SIG-M5 (cell line): ENCODE results near the gene MVK.

Experiments
- DNase-seq: peaks from one replicate; lab custom pipeline; 2025; lab: John Stamatoyannopoulos, UW

MVK gene

DNA sequence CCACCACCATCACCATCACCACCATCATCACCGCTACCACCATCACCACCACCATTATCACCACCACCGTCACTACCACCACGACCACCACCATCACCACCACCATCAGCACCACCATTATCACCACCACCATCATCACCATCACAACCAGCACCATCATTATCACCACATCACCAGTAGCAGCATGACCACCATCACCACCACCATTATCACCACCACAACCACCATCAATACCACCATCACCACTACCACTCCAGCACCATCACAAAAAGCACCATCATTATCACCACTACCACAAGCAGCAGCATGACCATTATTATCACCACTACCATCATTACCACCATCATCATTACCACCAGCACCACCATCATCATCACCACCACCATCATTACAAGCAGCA lies 62.1 kb downstream of the MVK start:
- no peak for DNase-seq

DNA sequence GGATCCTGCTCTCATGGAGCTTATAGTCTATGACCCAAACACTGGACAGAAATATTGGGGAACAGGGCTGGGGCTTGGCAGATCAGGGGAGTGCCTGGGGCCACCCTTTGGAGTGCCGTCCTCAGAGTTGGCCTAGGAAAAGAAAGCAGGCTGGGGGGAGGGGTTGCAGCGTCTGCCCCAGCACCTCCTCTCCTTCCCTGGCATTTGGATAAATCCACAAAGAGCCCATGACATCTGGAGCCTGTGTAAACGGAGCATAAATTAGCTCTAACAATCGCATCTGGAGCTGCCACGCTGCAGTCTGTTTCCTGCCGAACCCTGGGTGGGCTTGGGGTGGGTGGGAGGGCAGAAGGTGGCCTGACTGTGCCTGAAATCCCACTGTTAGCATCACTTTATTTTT lies 63.8 kb downstream of the MVK start:
- DNase-seq = no peak

DNA sequence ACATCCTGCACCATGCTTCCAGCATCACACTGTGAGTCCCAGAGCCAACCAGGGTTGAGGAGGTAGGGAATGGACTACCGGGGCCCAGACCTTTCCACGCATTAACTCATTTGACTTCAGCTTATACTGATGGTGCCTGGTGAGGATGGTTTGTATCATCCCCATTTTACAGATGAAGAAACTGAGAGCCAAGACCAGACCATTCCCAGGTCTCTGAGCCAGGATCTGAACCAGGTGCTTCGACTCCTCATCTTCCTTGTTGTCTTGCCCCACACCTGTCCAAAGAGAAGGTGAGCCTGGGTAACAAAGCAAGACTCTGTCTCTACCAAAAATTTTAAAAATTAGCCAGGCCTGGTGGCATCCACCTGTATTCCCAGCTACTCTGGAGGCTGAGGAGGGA lies 64.4 kb downstream of the MVK start:
- DNase-seq = no peak

DNA sequence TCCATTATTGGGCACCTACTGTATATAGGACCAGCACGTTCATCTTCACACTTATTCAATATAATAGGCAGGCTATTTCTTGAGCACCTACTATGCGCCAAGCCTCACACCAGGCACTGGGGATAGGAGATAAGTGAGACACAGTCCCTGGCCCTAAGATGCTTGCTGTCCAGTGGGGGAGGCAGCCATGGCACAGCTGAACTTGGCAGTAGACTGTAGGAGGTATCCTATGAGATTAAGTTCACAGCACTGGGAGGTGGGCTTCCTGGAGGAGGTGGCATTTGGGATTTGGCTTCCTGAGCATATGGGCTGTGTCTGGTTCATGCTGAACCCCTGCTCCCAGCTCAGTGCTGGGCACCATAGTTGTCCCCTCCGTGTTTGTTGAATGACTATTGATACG lies 65.1 kb downstream of the MVK start:
- no peak for DNase-seq

DNA sequence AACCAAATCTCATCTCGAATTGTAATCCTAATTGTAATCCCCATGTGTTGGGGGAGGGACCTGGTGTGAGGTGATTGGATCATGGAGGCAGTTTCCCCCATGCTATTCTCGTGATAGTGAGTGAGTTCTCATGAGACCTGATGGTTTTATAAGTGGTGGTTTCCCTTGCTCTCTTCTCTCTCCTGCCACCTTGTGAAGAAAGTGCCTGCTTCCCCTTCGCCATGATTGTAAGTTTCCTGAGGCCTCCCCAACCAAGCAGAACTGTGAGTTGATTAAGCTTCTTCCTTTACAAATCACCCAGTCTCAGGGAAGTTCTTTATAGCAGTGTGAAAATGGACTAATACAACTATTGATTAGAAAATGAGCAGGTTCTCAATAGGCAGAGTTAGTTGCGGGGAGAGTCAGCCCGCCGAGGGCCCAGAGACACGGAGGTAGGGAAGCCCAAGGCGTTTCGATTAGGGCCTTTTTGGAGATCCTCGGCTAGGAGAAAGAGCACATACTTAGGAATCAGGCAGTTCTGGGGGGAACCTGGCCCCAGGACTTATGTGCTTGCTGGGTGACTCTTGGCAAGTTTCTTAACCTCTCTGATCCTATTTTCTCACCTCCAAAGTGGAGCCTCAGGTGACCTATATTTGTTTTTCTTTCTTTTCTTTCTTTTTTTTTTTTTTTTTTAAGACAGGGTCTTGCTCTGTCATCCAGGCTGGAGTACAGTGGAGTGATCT lies 65.7 kb downstream of the MVK start:
- DNase-seq = no peak

DNA sequence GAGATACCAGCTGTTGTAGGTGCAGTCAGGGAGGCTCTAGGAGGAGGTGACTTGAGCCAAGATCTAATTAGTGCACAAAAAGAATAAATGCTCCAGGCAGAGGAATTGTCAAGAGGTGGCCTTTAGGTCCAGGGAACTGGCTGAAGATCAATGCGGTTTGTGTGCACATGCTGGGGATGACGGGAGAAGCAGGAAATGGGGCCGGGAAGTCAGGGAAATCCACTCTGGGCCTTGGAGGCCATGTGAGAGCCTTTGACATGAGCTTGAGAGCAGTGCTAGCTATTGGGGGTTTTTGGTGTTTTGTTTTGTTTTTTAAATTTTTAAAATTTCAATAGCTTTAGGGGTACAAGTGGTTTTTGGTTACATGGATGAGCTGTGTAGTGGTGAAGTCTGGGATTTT lies 67.4 kb downstream of the MVK start:
- no peak for DNase-seq

DNA sequence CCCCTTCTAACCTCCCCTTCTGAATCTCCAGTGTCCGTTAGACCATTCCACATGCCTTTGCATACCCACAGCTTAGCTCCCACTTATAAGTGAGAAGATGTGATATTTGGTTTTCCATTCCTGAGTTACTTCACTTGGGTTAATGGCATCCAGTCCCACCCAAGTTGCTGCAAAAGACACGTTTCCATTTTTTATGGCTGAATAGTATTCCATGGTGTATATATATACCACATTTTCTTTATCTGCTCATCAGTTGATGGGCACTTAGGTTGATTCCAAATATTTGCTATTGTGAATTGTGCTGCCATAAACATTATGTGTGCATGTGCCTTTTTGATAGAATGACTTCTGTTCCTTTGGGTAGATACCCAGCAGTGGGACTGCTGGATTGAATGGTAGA lies 67.8 kb downstream of the MVK start:
- DNase-seq = no peak

DNA sequence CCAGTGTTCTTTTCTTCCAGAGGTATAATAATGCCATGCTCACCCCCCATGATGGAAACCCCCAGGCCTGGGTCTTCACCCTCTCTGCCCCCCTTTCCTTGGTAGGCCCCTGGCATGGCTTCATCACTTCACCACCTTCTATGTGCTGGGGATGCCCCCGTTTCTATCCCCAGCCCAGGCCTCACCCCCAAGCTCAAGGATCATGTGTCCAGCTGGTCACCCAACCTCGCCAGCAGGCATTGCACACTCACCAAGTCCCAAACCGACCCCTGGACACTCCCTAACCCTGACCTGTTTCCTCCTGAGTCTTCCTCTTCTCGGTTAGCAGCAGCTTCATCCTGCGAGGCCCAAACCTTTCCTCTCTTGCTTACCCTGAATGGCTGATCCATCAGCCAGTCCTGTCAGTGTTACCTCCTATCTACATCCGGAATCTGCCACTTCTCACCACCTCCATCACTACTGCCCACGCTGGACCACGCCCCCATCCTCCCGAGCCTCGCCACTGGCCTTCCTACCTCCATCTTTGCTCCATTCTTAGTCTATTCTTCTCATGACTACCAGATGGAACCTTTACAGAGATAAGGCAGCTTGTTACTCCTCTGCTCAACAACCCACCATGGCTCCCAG lies 69.0 kb downstream of the MVK start:
- DNase-seq = no peak

DNA sequence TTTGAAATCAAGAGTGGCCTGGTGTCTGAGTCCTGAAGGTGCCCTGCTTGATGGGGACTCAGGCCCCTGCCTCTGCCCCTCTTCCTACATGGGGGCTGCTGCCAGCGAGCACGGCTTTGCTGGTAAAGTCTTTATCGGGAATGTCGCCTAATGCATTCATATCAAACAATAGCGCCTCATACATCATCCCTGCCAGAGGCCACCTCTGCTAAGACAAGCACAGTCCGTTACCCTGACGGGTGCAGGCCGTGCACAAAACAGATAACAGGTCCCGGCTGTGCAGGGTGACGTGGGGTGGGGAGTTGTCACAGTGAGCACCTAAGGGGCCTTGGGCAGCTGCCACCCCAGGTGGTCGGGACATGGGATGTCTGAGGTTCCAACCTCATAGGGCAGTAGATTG lies 71.6 kb downstream of the MVK start:
- DNase-seq = no peak

DNA sequence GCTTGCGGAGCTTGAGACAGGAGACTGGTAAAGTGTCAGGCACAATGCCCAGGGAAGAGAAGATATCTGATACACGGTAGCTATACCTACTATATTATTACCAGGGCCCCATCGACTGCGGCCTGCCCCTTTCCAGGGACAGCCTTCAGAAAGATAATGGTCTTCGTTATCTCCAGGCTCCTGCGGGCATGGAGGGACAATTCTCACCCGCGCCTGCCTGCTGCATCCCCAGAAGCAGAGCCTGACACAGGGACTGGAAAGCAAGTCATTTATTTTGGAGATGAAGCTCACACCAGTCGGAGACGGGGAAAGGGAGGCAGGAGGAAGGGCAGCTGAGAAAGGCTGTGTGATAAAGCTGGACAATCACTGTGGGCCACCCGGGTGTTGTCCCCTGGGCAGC lies 72.1 kb downstream of the MVK start:
- DNase-seq = no peak
